Activated T-helper 2 cell treated with anti-CD3 and anti-CD28 coated beads, Interferon-gamma antibody, Interleukin-2, Interleukin-4, amounts not matched to agents 10 μg/mL and 5 μg/mL and 100 μg/mL, durations not matched to agents 14 hours and 24 hours and 36 hours (primary cell): Measurements from ENCODE around the gene PRR12. TPM values are rescaled to one million over a fixed set of nuclear protein-coding genes. Genes with fewer than 3 reads are reported as not detected.

Experiments
- DNase-seq: peaks from one replicate; pipeline ENCODE4 v3.0.0; 2021; ENCODE audit warnings: low spot score
- H3K27ac Mint-ChIP-seq: one replicate; pipeline ENCODE4 v1.8.0; 2021; ENCODE audit warnings: mixed read lengths
- H3K27me3 Mint-ChIP-seq: one replicate; pipeline ENCODE4 v1.8.0; 2021; ENCODE audit warnings: low read depth, mixed read lengths
- H3K36me3 Mint-ChIP-seq: one replicate; pipeline ENCODE4 v1.8.0; 2021; ENCODE audit warnings: low read depth, mixed read lengths
- H3K4me1 Mint-ChIP-seq: one replicate; pipeline ENCODE4 v1.8.0; 2021; ENCODE audit warnings: low read depth, mixed read lengths
- H3K4me3 Mint-ChIP-seq: one replicate; pipeline ENCODE4 v1.8.0; 2021; ENCODE audit warnings: low read depth, mild to moderate bottlenecking, moderate library complexity, mixed read lengths
- H3K9me3 Mint-ChIP-seq: one replicate; pipeline ENCODE4 v1.8.0; 2021; ENCODE audit warnings: mixed read lengths
- intact Hi-C: fragments of 100-400 bp; cut with micrococcal nuclease; formaldehyde crosslinking; loops from one replicate; pipeline ENCODE4 v1.15.1; 2023
- total RNA-seq: library from RNA; stranded (reverse); gene quantifications from 2 replicates; pipeline ENCODE4 v1.2.3, GENCODE V29; 2022

The PRR12 gene
- total RNA-seq, 1 donor from 2014 or later, result 34.6 TPM

GRCh38 chr19:49567861-49568441 is 23.0 kb upstream of the PRR12 start:
- DNase-seq, result peak; percentile 83
- Mint-ChIP-seq H3K4me3 (peak overlapping the region; percentile 37), H3K4me1 (peaks cover 50% of the 10 kb centered on the region), H3K9me3 (no peaks in the 10 kb centered on the region), H3K27ac (peak overlapping the region; percentile 84), H3K36me3 (peaks cover 25% of the 10 kb centered on the region), H3K27me3 (no peaks in the 10 kb centered on the region)
- intact Hi-C loops, result loop anchor here (1.0 to 2.0 kb wide), 2 partner anchors 8 to 13 kb away; no protein-coding TSS in a partner anchor

GRCh38 chr19:49570138-49570856 is 20.7 kb upstream of the PRR12 start:
- no peaks in the 10 kb centered on the region for H3K9me3 Mint-ChIP-seq
- intact Hi-C loops, result loop anchor here (1.0 kb wide), 2 partner anchors 23 to 64 kb away; no protein-coding TSS in a partner anchor
- peaks cover 40% of the 10 kb centered on the region for H3K4me1 Mint-ChIP-seq
- H3K4me3 Mint-ChIP-seq, result no peak overlapping the region
- H3K27me3 Mint-ChIP-seq, result no peaks in the 10 kb centered on the region
- peaks cover 21% of the 10 kb centered on the region for H3K36me3 Mint-ChIP-seq
- peak overlapping the region; percentile 77 for H3K27ac Mint-ChIP-seq
- peak; percentile 69 for DNase-seq

- H3K9me3 Mint-ChIP-seq, result no peaks in the 10 kb centered on the region
- peaks cover 28% of the 10 kb centered on the region for H3K36me3 Mint-ChIP-seq
- H3K4me1 Mint-ChIP-seq, result peaks cover 39% of the 10 kb centered on the region
- DNase-seq, result no peak
- H3K4me3 Mint-ChIP-seq, result no peak overlapping the region
- intact Hi-C loops, result loop anchor here (1.0 kb wide), 2 partner anchors 24 to 65 kb away; no protein-coding TSS in a partner anchor
- no peaks in the 10 kb centered on the region for H3K27me3 Mint-ChIP-seq
- peak overlapping the region; percentile 38 for H3K27ac Mint-ChIP-seq
Measured at GRCh38 chr19:49570997-49571676, 19.8 kb upstream of the PRR12 start.

- H3K27ac Mint-ChIP-seq, result no peak overlapping the region
- H3K4me3 Mint-ChIP-seq, result no peak overlapping the region
- H3K27me3 Mint-ChIP-seq, result no peaks in the 10 kb centered on the region
- H3K4me1 Mint-ChIP-seq, result peaks cover 29% of the 10 kb centered on the region
- intact Hi-C loops, result no loop called here
- H3K36me3 Mint-ChIP-seq, result peaks cover 22% of the 10 kb centered on the region
- no peak for DNase-seq
- H3K9me3 Mint-ChIP-seq, result no peaks in the 10 kb centered on the region
Measured at GRCh38 chr19:49573009-49573408, 18.0 kb upstream of the PRR12 start.

GRCh38 chr19:49573425-49573824 is 17.6 kb upstream of the PRR12 start:
- Mint-ChIP-seq H3K4me3 (no peak overlapping the region), H3K9me3 (no peaks in the 10 kb centered on the region), H3K27me3 (no peaks in the 10 kb centered on the region), H3K36me3 (peaks cover 22% of the 10 kb centered on the region), H3K4me1 (peaks cover 25% of the 10 kb centered on the region), H3K27ac (no peak overlapping the region)
- no peak for DNase-seq
- intact Hi-C loops, result no loop called here

- Mint-ChIP-seq H3K9me3 (no peaks in the 10 kb centered on the region), H3K27ac (no peak overlapping the region), H3K36me3 (peaks cover 22% of the 10 kb centered on the region), H3K4me3 (no peak overlapping the region), H3K4me1 (peaks cover 28% of the 10 kb centered on the region), H3K27me3 (no peaks in the 10 kb centered on the region)
- DNase-seq, result no peak
- intact Hi-C loops, result no loop called here
Measured at GRCh38 chr19:49574206-49574755, 16.7 kb upstream of the PRR12 start.

GRCh38 chr19:49579193-49579592 is 11.8 kb upstream of the PRR12 start:
- no peaks in the 10 kb centered on the region for H3K27me3 Mint-ChIP-seq
- intact Hi-C loops, result no loop called here
- H3K27ac Mint-ChIP-seq, result no peak overlapping the region
- peaks cover 17% of the 10 kb centered on the region for H3K36me3 Mint-ChIP-seq
- H3K9me3 Mint-ChIP-seq, result no peaks in the 10 kb centered on the region
- no peak for DNase-seq
- peak overlapping the region; percentile 94 for H3K4me3 Mint-ChIP-seq
- peaks cover 20% of the 10 kb centered on the region for H3K4me1 Mint-ChIP-seq

GRCh38 chr19:49579947-49580263 is 11.1 kb upstream of the PRR12 start:
- Mint-ChIP-seq H3K9me3 (no peaks in the 10 kb centered on the region), H3K4me1 (peaks cover 17% of the 10 kb centered on the region), H3K36me3 (peaks cover 14% of the 10 kb centered on the region), H3K27ac (peak overlapping the region; percentile 87), H3K4me3 (peak overlapping the region; percentile 94), H3K27me3 (no peaks in the 10 kb centered on the region)
- intact Hi-C loops, result loop anchor here (1.0 kb wide), 1 partner anchor 13 kb away; no protein-coding TSS in a partner anchor
- DNase-seq, result no peak

GRCh38 chr19:49580264-49581006 is 10.5 kb upstream of the PRR12 start, which contains the start of gene NOSIP:
TSS of gene NOSIP (minus strand) at chr19:49580556. CDS start at chr19:49560691, 19,865 bp downstream.
- intact Hi-C loops, result loop anchor here (1.0 kb wide), 1 partner anchor 13 kb away; no protein-coding TSS in a partner anchor

GRCh38 chr19:49581007-49581508 is 9.9 kb upstream of the PRR12 start, which contains the start of gene PRRG2:
TSS of gene PRRG2 (plus strand) at chr19:49581316. CDS start at chr19:49583220, 1,904 bp downstream.
- DNase-seq, result no peak
- Mint-ChIP-seq H3K27me3 (no peaks in the 10 kb centered on the region), H3K27ac (peak within 1 kb of the TSS; percentile 87), H3K36me3 (peaks cover 4% of the 10 kb centered on the region), H3K4me3 (peak within 1 kb of the TSS; percentile 94), H3K4me1 (peaks cover 17% of the 10 kb centered on the region), H3K9me3 (no peaks in the 10 kb centered on the region)
- intact Hi-C loops, result no loop called here

More at GRCh38 chr19:49580264-49581006, 10.5 kb upstream of the PRR12 start, which contains the start of gene NOSIP:
- peak; percentile 93 for DNase-seq
- H3K27me3 Mint-ChIP-seq, result no peaks in the 10 kb centered on the region
- H3K27ac Mint-ChIP-seq, result peak within 1 kb of the TSS; percentile 87
- peaks cover 9% of the 10 kb centered on the region for H3K36me3 Mint-ChIP-seq
- H3K4me1 Mint-ChIP-seq, result peaks cover 17% of the 10 kb centered on the region
- H3K9me3 Mint-ChIP-seq, result no peaks in the 10 kb centered on the region
- H3K4me3 Mint-ChIP-seq, result peak within 1 kb of the TSS; percentile 94

- Mint-ChIP-seq H3K4me3 (no peak overlapping the region), H3K27me3 (peaks cover 2% of the 10 kb centered on the region), H3K36me3 (peaks cover 3% of the 10 kb centered on the region), H3K27ac (no peak overlapping the region), H3K9me3 (no peaks in the 10 kb centered on the region), H3K4me1 (peaks cover 18% of the 10 kb centered on the region)
- no peak for DNase-seq
- intact Hi-C loops, result no loop called here
Measured at GRCh38 chr19:49583239-49583638, 7.7 kb upstream of the PRR12 start.

- H3K36me3 Mint-ChIP-seq, result peaks cover 3% of the 10 kb centered on the region
- no peak overlapping the region for H3K4me3 Mint-ChIP-seq
- no peak for DNase-seq
- peaks cover 7% of the 10 kb centered on the region for H3K27me3 Mint-ChIP-seq
- no peak overlapping the region for H3K27ac Mint-ChIP-seq
- H3K9me3 Mint-ChIP-seq, result no peaks in the 10 kb centered on the region
- H3K4me1 Mint-ChIP-seq, result peaks cover 14% of the 10 kb centered on the region
- intact Hi-C loops, result no loop called here
Measured at GRCh38 chr19:49585023-49585422, 6.0 kb upstream of the PRR12 start.
